HG03558 (cell line): ENCODE data around the gene ZNF598.
"Not testable (repeated sequence)": the region's sequence is repeated elsewhere in the genome, so short reads cannot be mapped to it uniquely, and the experiment has no call there.

Experiments
- ATAC-seq: cut with Tn5 transposase; IDR thresholded peaks from one replicate; pipeline ENCODE4 v1.9.1; 2021; ENCODE audit warnings: moderate number of reproducible peaks; ENCODE audit not compliant: unreplicated experiment; ENCODE audit errors: extremely low read depth

Gene ZNF598

DNA sequence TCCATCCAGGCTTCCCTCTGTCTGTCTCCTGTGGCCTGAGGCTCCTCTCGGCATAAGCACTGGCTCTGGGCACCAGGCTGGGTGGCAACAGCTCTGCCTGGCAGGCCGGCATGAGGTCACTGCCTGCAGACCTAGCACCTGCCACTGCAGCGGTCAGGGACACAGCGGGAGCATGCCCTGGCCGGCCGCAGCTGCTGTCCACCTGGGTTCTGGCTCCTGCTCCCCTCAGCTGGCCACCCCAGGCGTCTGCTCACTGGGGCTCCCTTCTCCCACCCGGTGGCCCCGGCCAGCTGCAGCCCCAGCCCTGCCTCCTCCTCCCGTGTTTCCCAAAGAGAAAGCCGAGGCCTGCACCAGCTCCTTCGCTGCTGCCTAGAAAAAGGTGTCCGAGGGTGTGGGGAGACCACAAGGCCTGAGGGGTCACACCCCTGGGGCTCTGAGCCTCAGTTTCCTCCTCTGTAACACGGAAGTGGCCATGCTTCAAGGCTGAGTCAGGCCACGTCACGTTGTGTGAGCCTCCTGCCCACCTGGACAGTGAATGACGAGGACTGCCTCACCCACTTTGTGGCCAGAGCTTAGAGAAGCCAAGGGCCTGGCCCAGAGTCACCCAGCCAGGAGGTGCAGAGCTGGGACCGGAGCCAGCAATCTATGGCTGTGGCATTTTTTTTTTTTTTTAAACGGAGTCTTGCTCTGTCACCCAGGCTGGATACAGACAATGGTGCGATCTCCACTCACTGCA lies 31.3 kb upstream of the ZNF598 start:
- no peak for ATAC-seq

DNA sequence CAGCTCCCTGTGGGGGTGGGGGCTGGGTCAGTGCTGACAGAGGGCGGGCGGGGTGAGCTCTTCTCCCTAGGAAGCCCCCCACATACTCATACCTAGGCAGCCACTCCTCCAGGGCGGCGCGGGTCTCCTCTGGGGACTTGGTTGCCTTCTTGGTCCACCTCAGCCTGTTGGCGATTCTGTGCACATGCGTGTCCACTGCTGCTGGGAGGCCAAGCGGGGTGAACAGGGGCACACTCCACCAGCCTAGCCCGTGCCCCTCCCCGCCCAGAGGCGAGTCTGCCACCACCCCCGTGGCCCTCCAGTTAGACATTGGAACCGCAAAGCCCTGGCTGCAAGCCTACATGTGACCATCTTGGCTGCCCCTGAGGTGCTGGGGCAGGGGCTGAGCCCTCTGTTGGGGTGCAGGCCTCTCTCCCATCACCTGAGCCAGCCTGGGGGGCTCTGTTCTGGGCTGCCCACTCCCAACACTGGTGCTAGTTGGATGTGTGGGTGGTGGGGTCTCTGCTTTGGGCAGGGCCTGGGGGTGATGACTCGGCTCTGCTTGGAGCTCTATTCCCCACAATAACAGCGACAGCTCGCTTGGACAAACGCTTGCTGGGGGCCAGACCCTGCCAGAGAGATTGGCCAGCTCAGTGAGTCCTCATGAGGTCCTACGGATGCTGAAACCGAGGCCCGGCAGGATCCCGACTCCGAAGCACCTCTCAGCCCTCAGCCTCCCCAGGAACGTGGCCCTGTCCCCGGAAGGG lies 30.6 kb upstream of the ZNF598 start:
- ATAC-seq: no peak

DNA sequence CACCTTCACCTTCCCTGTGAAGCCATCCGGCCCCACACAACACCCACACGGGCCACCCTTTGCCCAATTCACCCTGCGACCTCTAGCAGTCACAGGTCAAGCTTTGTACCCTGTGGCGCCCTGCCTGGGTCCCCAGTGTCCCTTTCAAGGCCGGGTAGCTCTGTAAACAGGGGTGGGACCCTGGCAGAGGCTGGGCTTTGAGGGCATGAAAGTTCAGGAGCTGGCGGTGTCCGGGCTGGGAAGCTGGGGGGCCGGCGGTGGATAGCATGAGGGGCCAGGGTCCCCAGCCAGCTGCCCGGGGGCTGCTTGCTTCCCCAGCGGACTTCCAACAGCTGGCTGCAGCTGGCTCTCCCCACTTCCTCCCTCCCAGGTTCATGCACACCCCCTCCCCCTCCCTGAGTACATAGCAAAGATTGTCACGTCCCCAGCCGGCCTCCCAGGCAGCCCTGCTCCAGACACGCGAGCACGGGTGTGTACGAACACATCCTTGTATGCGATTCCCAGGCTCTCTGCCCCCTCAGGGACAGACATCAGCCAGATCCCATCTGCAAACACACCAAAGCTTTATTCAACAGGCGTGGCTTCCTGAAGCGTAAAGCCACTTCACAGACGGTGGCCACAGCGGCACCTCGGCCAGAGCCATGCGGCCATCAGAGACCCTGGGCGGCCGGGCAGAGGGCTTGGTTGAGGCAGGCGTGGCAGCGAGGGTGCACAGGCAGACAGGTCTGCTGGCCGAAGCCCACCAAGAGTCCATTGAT lies 29.8 kb upstream of the ZNF598 start:
- ATAC-seq: no peak

DNA sequence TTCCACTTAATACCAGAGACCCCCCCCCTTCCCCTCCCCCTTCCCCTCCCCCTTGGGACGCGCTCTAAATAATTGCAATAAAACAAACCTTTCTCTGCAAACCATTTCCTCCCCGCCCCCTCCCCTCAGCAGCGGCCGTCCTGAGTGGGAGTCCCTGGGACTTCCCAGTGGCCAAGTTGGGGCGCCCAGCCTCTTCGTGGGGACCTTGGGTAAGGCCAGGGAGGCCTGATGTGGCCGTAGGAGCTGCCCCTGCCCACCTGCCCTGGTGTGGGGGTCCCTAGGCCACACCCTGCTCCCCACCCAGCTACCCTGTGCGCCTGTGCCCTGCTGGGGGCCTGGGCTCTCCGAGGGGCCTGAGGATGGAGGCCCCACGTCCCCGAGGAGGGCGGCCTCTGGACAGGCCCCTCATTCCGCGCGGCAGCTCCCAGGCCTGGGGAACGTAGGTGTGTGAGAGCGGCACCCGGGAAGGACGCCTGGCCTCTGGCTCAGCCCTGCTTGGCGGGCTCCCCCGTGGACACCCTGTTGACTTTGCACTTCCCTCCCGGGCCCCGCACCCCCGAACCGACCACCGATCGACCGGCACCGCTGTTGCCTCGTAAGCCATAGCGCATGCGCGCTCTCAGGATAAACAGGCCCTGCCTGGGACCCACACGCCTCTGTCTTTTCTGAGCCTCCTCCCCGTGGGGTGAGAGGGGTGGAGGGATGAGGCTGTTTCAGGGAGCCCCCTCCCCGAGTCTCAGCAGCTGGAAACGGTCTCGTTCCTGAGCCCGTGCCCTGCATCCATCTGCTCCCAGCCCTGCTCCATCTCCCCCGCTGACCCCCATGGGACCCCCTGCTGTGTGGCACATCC lies 29.0 kb upstream of the ZNF598 start:
- ATAC-seq: no peak

DNA sequence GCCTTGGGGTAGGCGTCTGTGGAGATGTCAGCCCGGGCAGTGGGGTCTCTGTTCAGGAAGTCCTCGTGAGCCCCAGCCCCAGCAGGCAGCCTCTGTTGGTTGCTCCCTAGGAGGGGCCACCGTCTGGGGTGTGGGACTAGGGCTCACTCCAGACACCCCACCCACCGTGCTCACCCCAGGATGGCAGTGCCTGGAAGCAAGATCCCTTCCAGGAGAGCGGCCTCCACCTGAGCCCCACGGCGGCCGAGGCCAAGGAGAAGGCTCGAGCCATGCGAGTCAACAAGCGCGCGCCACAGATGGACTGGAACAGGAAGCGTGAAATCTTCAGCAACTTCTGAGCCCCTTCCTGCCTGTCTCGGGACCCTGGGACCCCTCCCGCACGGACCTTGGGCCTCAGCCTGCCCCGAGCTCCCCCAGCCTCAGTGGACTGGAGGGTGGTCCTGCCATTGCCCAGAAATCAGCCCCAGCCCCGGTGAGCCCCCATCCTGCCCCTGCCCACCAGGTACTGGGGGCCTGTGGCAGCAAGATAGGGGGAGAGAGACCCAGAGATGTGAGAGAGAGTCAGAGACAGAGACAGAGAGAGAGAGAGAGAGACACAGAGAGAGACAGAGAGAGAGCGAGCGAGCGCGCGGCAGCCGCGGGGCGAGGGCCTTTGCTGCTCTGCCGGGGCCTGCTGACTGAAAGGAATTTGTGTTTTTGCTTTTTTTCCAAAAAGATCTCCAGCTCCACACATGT lies 28.2 kb upstream of the ZNF598 start:
- no peak for ATAC-seq

DNA sequence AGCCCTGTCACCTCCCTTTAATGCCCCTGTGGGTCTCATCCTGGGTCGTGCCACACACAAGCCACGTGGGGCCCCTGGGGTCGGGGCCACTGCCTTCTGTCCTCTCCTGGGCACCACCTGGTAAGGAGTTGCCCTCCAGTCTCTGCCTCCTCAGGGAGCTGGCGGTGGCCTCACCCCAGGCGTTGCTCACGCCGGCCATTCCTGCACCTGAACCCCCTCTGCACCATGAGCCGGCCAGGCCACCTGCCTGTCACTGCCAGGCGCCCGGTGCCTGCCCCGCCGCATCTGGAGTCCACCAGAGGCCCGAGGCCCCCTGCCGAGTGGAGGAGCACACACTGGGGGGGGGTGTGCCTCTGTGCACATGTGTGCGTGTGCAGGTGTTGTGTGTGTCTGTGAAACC lies 27.5 kb upstream of the ZNF598 start:
- ATAC-seq: no peak

DNA sequence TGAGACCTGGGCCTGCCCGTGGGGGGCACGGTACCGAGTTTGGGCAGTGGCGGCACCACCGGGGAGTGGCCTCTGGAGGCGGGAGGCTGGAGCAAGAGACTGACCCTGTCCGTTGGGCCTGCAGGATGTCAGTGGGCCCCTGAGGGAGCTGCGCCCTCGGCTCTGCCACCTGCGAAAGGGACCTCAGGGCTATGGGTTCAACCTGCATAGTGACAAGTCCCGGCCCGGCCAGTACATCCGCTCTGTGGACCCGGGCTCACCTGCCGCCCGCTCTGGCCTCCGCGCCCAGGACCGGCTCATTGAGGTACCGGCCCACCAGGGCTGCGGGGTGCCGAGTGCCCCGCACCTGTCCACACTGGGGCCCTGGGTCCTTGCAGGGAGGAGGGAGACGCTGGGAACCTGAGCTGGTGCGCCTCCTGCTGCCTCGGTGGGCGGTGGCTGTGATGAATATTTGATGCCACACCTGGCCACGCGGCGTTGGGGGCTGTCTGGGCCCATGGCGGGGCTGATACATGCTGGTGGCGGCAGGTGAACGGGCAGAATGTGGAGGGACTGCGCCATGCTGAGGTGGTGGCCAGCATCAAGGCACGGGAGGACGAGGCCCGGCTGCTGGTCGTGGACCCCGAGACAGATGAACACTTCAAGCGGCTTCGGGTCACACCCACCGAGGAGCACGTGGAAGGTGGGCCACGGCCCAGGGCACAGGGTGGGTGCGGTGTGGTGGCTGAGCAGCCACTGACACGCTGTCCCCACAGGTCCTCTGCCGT lies 26.8 kb upstream of the ZNF598 start:
- ATAC-seq: no peak

DNA sequence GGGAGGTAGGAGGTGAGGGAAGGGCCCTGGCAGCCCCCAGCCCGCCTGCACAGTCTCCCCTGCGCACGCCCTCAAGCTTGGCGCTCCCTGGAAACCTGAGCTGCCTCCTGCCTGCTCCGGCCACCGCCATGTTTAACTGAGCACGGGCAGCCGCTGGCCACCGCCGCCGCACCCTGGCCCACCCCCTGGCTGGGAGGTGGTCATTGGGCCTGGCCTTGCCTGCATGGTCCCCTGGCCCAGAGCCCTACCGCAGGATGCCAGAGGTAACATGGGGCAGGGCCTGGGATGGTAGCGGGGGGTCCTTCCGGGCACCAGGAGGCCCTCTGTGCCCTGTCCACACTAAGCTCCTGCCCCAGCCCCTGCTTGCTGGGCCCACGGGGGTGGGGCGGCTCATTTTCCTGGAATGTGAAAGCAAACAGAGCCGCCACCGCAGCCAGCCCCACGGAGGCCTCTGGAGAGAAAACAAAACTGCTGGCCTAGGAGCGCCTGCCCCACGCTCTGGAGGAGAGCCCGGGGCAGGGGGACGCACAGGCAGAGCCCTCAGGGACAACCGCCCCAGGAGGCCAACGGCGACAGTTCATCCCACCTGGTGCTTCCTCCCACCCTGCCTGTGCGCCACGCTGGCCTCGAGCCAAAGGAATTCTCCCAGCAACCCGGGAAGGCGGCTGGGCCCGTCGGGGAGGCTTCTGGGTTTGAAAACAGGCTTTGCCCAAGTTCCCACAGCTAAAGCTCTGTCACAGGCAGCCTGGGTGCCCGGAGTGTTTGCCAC lies 26.0 kb upstream of the ZNF598 start:
- ATAC-seq: no peak

DNA sequence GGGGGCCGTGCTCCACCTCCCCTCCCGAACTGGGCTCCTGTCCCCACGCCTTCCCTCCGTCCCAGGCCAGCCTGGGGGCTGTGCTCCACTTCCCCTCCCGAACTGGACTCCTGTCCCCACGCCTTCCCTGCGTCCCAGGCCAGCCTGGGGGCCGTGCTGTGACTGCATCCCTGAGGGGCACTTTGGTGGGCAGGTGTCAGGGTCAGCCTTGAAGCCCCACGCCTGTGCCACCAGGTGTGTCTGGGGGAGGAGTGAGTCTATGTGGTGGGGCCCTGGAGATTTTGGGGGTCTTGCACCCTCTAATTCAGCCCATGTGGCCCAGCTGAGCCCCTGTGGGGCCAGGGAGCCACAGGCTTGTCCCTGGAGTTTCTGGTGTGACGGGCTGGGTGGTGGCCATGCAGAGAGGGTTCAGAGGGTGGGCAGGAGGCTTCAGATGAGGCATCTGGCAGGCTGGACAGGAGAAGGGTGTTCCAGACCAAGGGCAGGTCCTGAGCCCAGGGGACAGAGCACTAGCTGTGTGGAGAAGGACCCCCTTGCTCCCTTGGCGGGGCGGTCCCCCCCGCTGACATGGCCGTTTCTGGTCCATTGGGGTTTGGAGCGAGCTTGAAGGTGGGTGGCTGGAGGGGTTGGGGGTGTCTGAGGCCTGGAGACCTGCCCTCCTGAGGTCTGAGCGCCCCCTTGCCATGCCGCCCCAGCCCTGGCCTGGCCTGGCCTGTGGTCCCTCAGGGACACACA lies 25.2 kb upstream of the ZNF598 start:
- ATAC-seq: no peak

DNA sequence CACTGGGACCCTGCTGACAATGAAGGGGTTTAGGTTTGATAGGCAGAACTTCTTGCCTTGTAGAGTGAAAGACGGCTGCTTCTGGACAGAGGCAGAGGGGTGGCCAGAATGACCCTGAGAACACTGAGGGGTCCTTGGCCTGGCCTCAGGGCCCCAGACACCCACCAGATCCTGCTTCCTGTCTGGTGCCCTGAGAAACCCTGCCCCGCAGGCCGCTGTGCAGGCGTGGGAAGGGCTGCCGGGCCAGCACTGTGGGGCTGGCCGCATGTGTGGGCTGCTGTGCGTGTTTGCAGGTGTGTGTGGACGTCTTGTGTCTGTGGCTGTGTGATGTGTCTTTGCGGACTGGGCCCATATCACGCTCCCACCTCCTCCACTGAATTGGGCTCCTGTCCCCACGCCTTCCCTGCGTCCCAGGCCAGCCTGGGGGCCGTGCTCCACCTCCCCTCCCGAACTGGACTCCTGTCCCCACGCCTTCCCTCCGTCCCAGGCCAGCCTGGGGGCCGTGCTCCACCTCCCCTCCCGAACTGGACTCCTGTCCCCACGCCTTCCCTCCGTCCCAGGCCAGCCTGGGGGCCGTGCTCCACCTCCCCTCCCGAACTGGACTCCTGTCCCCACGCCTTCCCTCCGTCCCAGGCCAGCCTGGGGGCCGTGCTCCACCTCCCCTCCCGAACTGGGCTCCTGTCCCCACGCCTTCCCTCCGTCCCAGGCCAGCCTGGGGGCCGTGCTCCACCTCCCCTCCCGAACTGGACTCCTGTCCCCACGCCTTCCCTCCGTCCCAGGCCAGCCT lies 24.5 kb upstream of the ZNF598 start:
- ATAC-seq: not testable (repeated sequence)

DNA sequence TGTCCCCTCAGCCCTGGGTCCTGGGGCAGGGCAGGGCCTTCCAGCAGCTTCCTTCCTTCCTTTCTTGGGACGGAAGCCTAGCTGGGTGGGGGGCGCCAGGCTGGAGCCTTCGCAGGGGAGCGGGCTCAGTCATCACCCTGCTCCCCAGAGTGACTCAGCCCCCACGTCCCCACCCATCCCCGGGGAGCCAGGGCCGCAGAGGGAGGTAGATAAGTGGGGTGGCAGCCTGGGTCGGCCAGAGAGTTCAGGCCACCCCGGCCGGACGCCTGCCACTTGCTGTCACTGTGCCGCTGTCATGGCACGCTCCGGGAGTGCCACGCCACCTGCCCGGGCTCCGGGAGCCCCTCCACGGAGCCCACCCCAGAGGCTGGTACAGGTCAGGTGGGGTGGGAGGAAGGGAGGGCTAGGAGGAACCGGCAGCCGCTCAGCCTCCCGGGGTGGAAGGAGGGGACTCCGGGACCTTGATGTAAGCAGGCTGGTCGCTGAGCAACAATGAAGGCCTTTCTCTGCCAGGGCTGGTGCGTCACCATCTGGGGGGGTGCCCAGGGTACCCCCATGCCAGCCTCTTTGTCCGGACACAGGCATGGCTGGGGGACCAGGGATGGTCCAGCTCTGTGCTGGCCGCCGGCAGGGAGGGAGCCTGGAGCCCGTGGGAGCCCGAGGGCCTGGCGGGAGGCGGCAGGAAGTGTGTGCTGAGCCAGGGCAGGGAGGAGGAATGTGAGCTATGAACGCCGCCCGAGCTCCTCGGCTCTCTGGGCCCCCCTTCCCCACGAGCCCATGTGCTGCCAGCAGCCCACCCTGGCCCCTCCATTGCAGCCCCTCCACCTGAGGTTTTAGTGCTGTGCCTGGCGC lies 23.7 kb upstream of the ZNF598 start:
- ATAC-seq: no peak

DNA sequence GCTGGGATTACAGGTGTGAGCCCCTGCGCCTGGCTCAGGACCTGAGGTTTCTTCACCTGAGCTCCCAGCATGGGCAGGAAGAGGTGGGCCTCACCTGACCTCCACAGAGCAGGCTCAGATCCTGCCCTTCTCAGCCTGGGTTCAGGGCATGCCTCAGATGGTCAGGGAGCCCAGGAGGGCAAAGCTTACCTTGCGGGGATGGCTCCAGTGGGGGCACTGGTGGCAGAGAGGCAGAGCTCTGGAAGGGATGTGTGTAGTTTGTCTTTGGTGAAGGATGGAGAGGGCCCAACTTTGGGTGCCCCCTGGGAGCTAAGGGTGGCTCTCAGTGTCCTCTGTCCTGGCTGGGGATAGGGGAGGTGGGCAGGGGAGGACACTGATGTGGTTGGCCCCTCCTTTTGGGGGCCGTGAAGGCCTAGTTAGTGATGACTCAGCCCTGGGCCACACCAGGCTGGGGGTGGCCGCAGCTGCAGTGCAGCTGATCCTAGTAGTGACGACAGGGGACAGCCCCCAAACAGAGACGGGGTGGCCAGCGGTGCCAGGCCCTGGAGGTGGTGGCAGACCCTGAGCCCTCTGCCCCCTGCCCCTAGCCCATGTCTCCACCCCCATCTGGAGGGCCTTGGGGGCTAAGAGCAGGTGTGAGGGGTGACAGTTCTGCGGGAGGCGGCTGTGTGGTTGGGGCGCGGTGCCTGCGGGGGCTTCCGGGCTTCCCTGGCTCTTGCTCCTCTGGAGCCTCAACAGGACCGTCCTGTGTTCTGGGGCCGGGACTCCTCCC lies 22.9 kb upstream of the ZNF598 start:
- no peak for ATAC-seq

DNA sequence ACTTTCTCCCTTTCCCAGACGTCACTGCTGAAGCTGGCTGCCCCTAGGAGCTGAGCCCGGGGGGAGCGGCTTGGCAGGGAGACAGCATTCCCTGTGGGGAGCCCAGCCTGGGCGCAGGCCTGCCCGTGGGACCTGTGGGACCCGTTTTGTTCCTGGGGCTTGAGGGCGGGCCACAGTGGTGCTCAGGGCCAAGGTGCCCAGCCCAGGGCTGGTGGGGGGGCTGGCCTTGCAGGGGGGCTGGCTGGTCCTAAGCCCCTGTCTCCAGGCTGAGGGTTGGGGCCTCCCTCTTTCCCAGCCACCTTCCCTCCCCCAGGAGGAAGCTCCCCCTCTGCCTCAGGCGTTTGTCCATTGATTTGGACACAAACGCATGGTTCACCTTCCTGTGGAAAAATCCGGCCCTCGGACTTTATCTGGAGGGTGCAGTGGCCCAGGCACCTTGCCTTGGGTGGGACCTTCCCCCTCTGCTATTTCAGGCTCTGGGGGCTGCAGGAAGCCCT lies 21.5 kb upstream of the ZNF598 start:
- no peak for ATAC-seq

DNA sequence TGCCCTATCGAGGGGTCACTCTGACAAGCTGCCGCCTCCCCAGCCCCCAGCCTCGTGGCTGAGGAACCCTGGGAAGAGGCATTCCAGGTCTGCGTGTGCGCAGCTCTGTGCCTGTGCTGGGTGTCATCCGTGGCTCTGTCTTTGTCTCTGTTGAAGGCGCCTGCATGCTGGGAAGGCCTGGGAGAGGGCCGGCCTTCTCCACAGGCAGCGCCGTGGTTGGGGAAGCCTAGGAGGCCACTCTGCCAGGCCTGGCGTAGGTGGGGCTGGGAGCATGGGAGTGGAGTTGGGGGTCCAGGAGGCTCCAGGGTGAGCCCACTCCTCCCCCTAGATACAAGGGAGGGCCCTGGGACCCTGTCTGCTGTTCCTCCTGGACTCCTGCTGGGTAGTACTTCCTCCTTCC lies 20.4 kb upstream of the ZNF598 start:
- ATAC-seq: no peak

DNA sequence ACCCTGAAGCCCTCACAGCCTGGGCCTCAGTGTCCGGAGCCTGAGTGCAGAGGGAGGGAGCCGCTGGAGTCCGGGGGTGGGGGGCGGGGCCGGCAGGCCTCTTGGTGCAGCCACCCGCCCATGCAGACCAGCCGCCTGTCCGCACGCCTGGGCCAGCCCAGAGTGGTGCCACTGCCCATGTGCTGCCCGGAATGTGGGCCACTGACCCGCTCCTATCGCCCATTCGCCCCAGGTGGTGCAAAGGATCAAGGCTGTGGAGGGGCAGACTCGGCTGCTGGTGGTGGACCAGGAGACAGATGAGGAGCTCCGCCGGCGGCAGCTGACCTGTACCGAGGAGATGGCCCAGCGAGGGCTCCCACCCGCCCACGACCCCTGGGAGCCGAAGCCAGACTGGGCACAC lies 19.7 kb upstream of the ZNF598 start:
- ATAC-seq: no peak
